ENCODE measurements around the gene PTK6.
"Not testable (repeated sequence)": the region's sequence is repeated elsewhere in the genome, so short reads cannot be mapped to it uniquely, and the experiment has no call there.

PTK6 gene

GRCh38 chr20:63493563-63494020, 43.6 kb downstream of the PTK6 start:
- no peak for DNase-seq (ENCODE audit: low read depth)

- no peak for DNase-seq (ENCODE audit: low read depth)
Observed at GRCh38 chr20:63492982-63493381, 44.2 kb downstream of the PTK6 start.

- no peak for DNase-seq (ENCODE audit: low read depth)
Observed at GRCh38 chr20:63492518-63492917, 44.7 kb downstream of the PTK6 start.

GRCh38 chr20:63491635-63492230, 45.4 kb downstream of the PTK6 start:
- no peak for DNase-seq (ENCODE audit: low read depth)

GRCh38 chr20:63491078-63491477, 46.1 kb downstream of the PTK6 start:
- no peak for DNase-seq (ENCODE audit: low read depth)

GRCh38 chr20:63490416-63490815, 46.8 kb downstream of the PTK6 start:
- DNase-seq (ENCODE audit: low read depth) = no peak

GRCh38 chr20:63488315-63489251, 48.6 kb downstream of the PTK6 start:
- no peak for DNase-seq (ENCODE audit: low read depth)

GRCh38 chr20:63487781-63488241, 49.4 kb downstream of the PTK6 start:
- DNase-seq (ENCODE audit: low read depth) = no peak

GRCh38 chr20:63487116-63487764, 49.9 kb downstream of the PTK6 start:
- no peak for DNase-seq (ENCODE audit: low read depth)

- DNase-seq (ENCODE audit: low read depth) = no peak
Observed at GRCh38 chr20:63486300-63486855, 50.8 kb downstream of the PTK6 start.

GRCh38 chr20:63484651-63485403, 52.3 kb downstream of the PTK6 start:
- DNase-seq (ENCODE audit: low read depth) = no peak

GRCh38 chr20:63484236-63484635, 52.9 kb downstream of the PTK6 start:
- DNase-seq (ENCODE audit: low read depth) = no peak

- DNase-seq (ENCODE audit: low read depth) = no peak
Observed at GRCh38 chr20:63483834-63484233, 53.3 kb downstream of the PTK6 start.

GRCh38 chr20:63482021-63482587, 55.1 kb downstream of the PTK6 start:
- no peak for DNase-seq (ENCODE audit: low read depth)

- DNase-seq (ENCODE audit: low read depth) = no peak
Observed at GRCh38 chr20:63481503-63481902, 55.7 kb downstream of the PTK6 start.

GRCh38 chr20:63479695-63480419, 57.3 kb downstream of the PTK6 start:
- DNase-seq (ENCODE audit: low read depth) = not testable (repeated sequence)

GRCh38 chr20:63478346-63479302, 58.6 kb downstream of the PTK6 start:
- no peak for DNase-seq (ENCODE audit: low read depth)
